HG03159 (cell line): Measurements from ENCODE around the gene PTPRJ.

Source experiments
- ATAC-seq: cut with Tn5 transposase; IDR thresholded peaks from one replicate; pipeline ENCODE4 v1.9.1; 2021; ENCODE audit warnings: mild to moderate bottlenecking, moderate library complexity; ENCODE audit not compliant: unreplicated experiment

Gene PTPRJ

DNA sequence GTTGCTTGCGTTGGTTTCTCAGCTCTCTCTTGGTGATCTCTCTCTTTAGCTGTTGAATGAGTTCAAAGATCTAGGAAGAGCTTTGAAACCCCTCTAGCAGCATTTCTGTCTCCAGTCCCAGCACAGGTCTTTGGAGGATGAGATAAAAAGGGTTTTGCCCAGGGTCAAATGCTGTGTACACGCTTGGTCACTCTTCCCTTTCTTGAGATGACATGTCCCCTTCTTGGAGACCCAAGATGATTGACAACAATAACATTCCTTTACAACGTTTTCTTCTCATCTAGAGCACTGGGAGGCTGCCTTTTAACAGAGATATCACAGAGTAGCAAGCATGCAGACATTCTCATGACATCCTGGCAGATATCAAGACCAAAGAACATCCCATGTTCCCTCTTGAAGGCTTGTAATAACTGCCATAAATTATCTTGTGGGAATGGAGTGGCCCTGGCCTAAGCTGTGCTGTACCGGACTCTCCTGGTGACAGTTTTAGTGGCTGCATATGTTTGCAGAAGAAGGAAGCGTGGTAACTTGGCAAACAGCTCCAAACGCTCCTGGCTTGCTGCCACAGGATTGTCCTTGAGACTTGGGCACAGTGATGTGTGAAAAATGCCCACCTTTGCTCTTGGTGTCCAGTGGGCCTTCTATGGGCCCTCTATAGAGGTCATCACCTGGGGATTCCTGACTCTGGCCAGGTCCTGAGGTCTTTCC is 107.8 kb downstream of the PTPRJ start:
- no peak for ATAC-seq

DNA sequence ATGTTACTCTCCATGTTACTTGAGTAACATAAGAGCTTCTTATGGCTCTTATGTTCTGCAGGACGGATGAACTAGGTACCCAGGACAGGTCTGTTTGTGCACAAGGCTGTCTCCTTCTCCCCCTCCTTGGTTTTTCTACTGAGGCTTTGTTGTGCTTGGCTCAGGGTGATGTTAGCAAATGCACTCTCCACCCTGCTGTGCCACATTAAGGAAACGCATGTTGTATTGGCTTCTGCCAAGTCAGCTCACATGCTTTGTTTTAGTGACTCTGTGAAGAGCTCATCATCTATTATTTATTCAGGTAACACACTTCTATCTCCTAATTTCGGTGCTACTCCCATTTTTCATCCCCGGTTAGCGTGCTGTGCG is 108.3 kb downstream of the PTPRJ start:
- ATAC-seq, result no peak

DNA sequence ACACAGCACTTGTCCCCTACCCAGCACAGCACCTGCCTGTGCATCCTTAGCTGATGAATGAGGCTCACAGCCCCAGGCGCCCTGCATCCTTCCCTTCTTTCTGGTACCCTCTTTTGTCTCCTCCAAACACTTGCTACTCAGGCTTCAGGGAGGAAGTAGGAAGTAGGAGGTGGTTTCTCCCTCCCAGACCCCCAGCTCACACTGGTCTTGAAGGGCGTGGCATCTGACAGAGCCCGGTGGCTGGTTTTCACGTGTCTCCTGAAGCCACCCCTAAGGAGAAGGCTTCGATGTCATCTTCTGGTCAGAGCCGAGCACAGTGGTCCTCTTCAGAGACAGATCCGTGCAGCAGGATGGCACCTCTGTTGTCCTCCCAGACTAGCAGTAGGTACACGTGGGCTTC is 109.8 kb downstream of the PTPRJ start:
- ATAC-seq, result no peak

DNA sequence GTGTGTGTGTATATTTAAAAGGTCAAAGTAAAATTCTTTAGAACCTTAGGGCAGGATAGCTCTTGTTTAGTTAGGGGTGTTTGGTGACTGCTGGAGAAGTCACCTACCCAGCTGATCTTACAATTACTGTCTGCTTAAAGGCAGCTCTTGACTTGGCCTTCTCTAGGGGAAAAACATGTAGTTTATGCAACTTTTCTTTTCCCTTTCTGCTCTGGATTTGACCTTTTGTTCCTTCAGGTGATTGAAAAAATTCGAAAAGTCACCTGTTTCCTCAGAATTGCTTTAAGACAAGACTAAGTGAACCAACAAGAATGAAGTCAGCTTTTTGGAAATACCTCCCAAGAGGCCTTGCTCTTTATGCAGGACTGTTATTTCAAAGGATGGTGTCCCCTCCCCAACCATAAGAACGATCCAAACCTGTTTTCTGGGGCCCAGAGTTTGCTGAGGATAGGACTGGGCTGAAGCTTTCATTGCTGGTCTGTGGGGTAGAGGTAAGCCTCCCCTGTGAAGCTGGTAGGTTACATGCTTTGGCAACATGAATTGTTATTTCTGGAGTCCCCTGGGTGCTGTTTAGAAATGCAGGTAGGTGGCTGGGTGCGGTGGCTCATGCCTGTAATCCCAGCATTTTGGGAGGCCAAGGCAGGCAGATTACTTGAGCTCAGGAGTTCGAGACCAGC is 111.2 kb downstream of the PTPRJ start:
- ATAC-seq, result no peak

DNA sequence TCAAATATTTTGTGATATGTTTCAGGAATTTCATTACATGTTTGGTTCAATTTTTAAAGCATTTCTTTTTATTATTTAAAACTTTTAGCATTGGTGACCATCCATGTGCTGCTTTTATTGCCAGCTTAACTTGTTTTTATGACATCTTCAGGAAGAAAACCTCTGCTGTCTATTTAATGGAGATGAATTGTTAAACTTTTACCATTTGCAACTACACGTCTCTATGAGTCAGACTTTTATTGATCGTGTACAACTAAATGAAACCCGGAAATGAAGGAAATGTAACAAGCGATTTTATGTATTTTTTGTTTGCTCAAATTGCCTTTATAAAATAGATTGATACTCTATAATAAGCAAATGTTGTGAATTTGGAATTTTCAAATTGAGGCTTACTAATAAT is 113.0 kb downstream of the PTPRJ start:
- ATAC-seq, result no peak

DNA sequence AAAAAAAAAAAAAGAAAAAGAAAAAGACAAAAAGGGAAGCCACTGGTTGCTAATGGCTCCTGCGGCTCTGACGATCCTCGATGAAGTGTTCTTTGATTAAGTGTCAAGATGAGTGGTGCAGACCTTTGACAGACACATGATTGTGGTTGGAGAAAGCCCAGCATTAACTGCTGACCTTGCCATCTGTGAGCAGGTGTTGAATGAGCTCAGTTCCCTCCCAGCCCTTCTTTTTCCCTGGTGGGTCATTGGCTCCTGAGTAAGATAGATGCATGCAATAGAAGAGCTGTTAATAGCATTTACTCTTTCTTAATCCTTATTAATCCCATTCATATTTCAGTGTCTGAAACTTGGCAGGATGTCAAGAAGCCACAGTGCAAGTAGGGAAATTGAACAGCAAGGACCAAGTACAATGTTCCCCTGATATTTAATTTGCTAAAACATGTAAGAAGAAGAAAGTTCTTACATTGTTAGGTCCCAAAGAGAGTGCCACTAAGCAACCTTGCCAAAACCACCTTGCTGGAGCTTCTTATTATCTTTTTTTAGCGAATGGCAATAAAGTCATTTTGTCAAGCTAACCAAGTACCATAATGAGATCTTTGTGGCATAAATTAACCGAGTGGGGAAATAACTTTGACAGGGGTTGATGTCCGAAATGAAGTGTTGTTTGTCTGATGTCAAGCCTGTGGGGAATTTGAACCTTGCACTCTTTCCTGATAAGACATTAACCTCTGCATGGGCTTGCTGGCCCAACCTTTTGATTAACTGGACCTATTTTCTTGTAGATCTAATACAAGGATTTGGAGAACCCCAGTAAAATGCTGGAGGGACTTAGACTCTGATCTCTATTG is 113.7 kb downstream of the PTPRJ start:
- no peak for ATAC-seq

DNA sequence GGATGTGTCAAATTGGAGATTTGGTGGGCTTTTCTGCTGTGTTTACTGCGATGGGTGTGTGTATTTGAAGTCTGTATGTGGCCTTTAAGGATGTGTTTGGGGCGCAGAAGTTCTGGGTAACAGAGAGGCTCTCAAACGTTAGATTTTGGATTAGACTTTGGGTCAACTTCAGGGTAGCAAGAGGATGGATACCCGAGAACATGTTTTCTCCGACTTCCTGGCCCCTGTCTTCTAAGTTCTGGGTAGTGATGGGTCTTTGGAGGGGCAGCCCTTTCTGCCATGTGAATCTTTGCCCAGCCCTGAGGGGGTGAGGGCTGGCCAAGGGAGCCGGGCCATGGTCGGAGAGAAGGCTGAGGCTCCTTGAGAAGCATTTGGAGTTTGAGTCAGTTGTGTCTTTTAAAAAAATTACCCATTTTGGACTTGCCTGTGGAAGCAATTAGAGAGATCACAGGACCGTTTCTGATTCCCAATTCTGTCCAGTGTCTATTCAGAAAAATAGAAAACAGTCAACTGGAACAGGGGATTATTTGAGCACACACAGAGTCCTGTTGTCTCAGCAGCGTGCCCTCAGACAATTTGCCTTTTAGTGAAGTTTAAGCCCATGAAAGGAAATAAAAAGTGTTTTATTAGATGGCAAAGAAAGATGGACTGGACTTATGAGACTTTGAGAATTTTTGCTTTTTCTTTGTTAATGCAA is 114.4 kb downstream of the PTPRJ start:
- no peak for ATAC-seq

DNA sequence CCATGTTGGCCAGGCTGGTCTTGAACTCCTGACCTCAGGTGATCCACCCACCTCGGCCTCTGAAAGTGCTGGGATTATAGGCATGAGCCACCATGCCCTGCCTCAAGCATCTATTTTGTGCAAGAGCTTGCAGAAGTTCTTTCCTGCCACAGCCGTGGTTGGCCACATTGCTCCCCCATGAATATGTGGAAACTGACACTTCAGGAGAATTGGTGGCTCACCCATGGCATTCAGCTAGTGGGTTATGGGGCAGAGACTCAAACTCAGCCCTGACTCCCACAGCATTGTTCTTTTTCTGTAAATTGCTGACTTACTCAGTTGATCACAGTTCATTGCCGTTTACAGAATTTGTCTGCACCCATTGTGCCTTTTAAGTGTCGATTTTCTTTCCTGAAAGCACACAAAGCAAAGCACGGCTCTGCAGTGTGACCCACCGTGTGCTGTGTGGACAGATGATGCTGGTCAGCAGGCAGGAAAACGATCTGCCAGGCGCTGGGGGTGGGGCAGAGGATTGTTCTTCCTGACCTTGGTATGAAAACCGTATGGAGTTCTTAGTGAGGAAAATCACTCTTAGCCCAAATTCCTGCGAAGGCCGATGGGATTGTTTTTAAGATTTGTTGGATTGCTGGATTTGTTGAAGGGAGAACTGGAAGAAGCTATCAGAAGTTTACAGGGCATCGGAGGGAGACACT is 115.6 kb downstream of the PTPRJ start:
- ATAC-seq, result no peak

DNA sequence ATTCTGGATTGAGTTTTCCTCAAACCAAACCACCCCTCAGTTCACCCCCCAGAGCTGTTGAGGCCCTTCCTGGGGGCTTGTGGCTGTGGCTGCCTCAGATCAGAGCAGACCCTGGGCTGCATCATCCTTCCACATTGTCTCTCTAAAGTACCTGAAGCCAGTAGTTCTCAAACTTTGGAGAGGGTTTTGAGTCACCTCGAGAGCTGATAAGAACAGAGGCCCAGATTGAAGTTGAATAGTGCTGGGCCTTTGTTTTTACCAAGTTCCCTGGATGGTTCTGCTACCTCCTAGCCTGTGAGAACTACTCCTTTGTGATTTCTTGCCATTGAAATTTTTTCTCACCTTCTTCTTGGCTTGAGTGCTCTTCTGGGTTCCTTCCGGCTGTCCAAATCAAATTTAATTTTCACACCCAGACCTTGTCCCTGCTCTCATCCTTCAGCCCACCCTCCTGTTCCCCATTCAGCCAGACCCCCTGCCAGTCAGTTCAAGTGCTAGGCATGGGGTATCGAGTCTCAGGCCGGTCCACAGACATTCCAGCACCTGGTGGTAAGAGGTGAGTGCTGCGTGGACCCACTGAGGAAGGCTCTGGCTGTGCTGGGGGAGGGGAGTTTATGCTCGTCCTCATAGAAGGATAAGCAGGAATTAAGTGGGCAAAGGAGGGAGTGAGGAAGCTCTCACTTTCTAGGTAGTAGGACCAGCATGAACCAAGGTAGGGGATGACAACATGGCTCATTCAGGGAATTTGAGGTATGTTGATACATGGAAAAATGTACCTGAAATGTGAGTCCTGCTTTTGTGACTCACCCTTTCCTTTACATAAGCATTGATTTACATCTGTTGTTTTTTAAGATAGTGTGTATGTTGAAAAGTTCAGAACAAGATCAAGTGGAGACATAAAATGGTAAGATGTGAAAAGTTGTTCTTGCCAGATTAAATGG is 116.5 kb downstream of the PTPRJ start:
- ATAC-seq, result no peak

DNA sequence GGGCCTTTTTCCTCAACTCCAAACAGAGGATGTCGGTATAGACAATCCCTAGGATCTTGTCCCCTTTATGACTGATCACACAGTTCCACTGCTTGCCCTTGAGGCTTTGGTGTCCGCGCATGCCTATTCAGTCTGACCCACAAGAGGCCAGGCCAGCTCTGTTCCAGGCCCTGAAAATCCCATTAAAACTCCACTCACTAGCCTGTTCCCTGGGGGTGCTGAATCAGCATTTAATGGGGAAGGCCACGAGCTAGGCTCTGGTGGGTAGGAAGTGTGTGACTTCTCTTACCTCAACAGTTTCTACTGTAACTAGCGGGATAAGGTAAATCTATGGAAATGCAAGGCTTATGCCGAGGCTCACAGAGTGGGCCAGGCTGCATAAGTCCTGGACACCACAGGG is 117.7 kb downstream of the PTPRJ start:
- ATAC-seq, result no peak

DNA sequence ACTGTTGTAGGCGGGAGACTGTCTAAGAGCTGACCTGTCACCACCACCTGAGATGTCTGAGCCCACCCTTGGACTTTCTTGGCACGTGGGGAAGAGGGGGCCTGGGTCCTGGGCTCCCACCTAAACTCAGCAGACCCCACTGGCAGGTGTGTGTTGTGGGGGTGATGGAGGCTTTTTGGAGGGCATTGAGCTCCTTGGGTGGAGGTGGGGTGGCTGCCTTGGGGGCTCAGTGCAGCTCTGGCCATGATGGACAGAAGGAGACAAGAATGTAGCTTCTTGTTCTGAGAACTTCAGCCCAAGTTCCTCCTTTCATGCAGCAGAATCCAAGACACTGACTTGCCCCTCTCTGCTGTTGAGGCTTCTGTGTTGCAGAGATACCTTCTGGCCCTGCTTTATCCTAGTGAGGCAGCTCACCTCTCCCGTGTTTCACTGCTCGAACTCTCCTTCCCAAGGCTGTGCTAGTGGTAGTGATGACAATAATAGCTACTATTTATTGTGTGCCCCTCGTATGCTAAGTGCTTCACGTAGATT is 119.6 kb downstream of the PTPRJ start:
- ATAC-seq, result no peak

DNA sequence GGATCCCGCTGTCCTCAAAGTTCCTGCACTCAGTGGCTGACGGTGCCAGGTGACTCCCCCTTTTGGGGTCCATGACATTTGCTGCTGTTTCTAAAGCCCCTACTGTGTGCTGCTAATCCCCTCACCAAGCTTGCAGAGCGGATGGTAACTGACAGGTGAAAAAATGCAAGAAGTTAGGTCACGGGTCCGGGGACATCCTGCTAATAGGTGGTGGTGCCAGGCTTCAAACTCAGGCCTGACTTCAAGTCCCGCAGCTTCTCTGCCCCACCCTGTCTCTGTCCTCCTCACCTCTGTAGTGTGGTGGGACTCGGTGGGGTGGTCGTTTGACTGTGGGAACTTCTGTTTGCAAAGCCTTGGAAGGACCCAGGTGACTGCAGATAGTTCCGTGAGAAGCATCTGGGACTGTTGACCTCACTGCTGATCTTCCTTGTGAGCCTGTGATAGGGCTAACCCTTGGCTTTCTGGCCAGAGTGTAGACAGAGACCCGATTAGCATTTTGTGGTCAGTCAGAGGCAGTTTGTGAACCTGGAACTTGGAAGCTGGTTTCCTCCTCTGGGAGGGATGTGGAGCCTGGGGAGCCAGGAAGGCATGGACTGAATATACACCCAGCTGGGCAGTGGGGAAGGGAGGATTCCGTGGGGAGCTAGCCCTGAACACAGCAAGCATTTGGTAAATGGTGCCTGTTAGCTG is 120.8 kb downstream of the PTPRJ start:
- no peak for ATAC-seq

DNA sequence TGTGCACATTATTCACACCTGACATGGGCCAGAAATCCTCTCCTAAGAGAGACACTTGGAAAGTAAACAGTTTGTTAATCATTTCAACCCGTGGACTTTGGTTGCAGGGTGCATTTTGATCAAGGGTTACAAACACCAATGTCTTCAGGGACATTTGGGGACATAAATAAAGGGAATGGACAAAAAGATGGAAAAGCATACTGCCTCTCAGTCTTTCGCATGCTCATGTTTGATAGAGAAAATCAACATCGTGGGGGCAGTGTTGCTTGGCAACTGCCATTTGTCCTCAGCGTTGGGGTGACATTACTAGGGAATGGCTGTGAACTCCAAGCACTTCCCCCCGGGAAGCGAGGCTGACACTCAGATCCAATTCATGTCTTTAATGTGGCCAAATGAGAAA is 121.6 kb downstream of the PTPRJ start:
- ATAC-seq, result no peak

DNA sequence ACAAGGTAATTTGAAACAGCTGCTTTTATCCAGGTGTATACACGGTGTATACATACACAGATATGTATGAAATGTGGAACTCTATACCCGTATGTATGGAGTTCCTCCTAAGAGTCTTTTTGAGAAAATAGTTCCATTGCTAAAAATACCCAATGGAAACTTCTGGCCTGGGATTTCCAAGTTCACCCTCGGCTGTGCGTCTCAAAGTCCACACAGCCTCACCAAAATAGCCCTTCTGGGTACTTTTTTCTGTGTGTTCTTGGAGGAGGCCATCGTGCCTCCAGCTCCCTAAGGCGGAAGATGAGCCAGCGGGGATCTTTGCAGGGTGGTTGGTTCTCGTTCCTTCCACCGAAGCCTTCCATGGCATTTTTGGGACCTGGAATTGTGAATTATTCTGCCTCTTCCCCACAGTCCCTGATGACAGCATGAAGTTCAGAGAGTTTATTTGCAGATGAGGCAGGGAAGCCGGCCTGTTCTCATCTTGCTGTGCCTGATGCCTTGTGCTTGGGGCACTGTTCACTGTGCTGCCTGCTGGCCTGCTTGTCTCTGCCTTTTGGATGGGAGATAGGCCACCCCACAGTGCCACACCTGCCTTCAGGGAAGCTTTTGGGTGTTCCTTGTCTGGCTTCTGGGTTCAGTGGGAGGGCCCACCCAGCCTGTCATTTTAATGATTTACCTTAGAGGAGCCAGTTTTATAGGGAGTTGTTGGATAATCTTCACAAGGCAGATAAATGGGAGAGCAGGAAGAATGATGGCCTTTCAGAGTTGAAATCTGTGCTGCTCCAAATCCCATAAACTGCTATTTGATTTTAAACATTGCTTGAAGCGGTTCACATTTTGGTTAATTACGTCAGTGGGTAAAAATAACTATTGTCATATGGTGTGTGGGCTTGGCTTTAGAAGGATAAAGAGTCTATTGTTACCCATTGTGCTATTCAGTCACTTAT is 123.5 kb downstream of the PTPRJ start:
- no peak for ATAC-seq

DNA sequence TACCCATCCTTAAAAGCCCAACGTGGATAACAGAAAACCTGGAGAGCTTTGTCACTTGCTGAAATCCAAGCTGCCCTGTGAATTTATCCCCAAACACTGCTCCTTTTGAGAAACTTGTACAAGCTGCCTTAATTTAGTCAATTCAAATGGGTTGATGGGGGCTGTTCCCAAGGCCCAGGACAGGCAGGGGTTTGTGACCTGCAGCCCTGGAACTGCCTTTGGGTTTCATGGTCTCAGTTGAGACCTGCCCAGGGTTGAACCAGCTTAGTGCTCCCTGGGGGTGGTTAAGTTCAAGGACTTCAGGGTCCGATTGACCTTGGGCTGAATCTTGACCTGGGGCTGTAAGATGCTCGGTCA is 124.2 kb downstream of the PTPRJ start:
- no peak for ATAC-seq

DNA sequence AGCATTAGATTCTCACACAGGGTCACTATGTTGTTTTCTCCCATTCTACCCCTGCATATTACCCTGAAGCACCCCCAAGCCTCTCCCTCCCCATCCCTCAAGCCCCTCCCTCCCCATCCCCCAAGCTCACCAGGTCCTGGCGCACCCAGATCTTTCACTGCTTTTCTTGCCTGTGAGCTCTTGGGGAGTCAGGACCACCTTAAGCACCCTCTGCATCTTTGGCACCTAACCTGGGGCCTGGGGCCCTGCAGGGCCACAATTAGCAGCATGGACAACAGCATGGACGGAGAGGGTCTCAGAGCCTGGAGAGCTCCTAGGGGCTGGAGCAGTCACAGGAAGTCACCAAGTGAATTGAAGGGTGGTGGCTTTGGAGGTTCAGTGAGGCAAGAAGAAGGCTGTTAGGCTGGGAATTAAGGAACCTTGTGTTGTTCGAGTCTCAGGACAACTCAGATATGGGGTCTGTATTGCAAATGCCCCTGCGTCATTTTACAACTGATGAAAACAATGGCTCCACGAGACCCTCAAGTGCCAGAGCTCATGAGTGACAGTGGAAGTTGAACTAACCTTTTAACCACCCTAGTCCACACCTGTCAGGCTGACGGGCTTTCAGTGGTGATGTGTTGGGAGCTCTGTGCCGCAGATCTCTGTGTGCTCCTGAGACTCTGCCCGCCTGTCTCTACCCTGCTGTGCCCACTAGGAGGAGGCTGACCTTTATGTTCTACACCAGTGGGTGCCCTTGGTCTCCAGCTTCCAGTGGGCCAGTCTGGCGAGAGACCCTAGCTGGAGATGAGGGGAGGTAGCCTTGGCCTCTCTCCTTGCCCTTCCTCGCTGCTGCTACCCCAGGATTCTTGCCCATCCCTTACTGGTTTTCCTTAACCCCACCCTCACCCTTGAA is 125.0 kb downstream of the PTPRJ start:
- no peak for ATAC-seq

DNA sequence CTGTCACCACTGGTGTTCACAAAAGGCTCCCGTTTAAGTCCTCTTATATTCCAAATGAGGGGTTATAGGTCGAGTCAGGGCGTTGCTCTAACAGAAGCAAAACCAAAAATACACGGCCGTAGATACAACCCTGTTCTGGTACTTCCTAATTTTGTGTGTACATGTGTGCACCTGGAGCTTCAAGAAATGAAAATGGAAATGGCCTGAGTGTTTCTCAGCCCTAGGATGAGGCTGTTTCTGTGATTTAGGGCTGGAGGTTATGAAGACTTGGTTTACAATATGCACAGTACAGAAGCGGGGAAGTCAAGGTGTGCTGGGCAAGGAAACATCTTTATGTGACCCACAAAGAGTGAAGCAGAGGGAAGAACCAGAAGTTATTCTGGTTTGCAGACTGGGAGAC is 125.8 kb downstream of the PTPRJ start:
- ATAC-seq, result no peak
